ENCODE data around the gene WNT9B. TPM values are rescaled to one million over a fixed set of nuclear protein-coding genes. Genes with fewer than 3 reads are reported as not detected.

Gene WNT9B
- total RNA-seq, 3 donors from 2014 or later (not counting 1 experiment from before 2014, with no cell fraction given) = not detected

- Mint-ChIP-seq H3K36me3 (no peaks in the 10 kb centered on the region), H3K4me1 (no peaks in the 10 kb centered on the region), H3K4me3 (no peak overlapping the region), H3K9me3 (no peaks in the 10 kb centered on the region), H3K27ac (no peak overlapping the region), H3K27me3 (ENCODE audit: low read depth in 2 of 2) (peaks cover 0 to 2% of the 10 kb centered on the region in 2 donors)
- TF ChIP-seq, protein P1, sequence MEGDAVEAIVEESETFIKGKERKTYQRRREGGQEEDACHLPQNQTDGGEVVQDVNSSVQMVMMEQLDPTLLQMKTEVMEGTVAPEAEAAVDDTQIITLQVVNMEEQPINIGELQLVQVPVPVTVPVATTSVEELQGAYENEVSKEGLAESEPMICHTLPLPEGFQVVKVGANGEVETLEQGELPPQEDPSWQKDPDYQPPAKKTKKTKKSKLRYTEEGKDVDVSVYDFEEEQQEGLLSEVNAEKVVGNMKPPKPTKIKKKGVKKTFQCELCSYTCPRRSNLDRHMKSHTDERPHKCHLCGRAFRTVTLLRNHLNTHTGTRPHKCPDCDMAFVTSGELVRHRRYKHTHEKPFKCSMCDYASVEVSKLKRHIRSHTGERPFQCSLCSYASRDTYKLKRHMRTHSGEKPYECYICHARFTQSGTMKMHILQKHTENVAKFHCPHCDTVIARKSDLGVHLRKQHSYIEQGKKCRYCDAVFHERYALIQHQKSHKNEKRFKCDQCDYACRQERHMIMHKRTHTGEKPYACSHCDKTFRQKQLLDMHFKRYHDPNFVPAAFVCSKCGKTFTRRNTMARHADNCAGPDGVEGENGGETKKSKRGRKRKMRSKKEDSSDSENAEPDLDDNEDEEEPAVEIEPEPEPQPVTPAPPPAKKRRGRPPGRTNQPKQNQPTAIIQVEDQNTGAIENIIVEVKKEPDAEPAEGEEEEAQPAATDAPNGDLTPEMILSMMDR (IDR thresholded peaks at IDR 0.05) = no peak
- intact Hi-C loops (cut with micrococcal nuclease) = no loop called here
- no peak for DNase-seq
- no peaks in the 10 kb centered on the region for H3K36me3 ChIP-seq (ENCODE audit: control insufficient read depth, insufficient read depth, low read length)
- H3K27ac ChIP-seq (ENCODE audit: low read length) = no peak overlapping the region
- WGBS (ENCODE audit: insufficient coverage) = 47% methylated on average over 6 of the region's 6 CpGs
- H3K4me3 ChIP-seq (ENCODE audit: low read length) = no peak overlapping the region
- ATAC-seq = peak in 1 of 3 donors; percentile 42
- no peaks in the 10 kb centered on the region for H3K9me3 ChIP-seq (ENCODE audit: control insufficient read depth, insufficient read depth, low read length)
- peaks cover 6% of the 10 kb centered on the region for H3K4me1 ChIP-seq (ENCODE audit: control insufficient read depth, insufficient read depth, low read length)
- no peaks in the 10 kb centered on the region for H3K27me3 ChIP-seq (ENCODE audit: control insufficient read depth, insufficient read depth, low read length)
These were observed 26.1 kb downstream of the WNT9B start for GRCh38 chr17:46877466-46877865.

GRCh38 chr17:46878055-46878454 is 26.7 kb downstream of the WNT9B start:
- H3K27me3 Mint-ChIP-seq (ENCODE audit: low read depth in 2 of 2) = peaks cover 0 to 5% of the 10 kb centered on the region in 2 donors
- 53% methylated on average over 6 of the region's 6 CpGs for WGBS (ENCODE audit: insufficient coverage)
- H3K36me3 Mint-ChIP-seq = no peaks in the 10 kb centered on the region
- no peak overlapping the region for H3K27ac Mint-ChIP-seq
- no peak overlapping the region for H3K4me3 Mint-ChIP-seq
- Histone ChIP-seq H3K27me3 (ENCODE audit: control insufficient read depth, insufficient read depth, low read length) (no peaks in the 10 kb centered on the region), H3K9me3 (ENCODE audit: control insufficient read depth, insufficient read depth, low read length) (no peaks in the 10 kb centered on the region), H3K4me3 (ENCODE audit: low read length) (no peak overlapping the region), H3K27ac (ENCODE audit: low read length) (no peak overlapping the region), H3K36me3 (ENCODE audit: control insufficient read depth, insufficient read depth, low read length) (no peaks in the 10 kb centered on the region), H3K4me1 (ENCODE audit: control insufficient read depth, insufficient read depth, low read length) (peaks cover 6% of the 10 kb centered on the region)
- intact Hi-C loops (cut with micrococcal nuclease) = no loop called here
- H3K9me3 Mint-ChIP-seq = no peaks in the 10 kb centered on the region
- ATAC-seq (no peak), DNase-seq (no peak)
- H3K4me1 Mint-ChIP-seq = no peaks in the 10 kb centered on the region
- TF ChIP-seq, protein P1 (IDR thresholded peaks at IDR 0.05) = no peak

GRCh38 chr17:46879101-46879500 is 27.7 kb downstream of the WNT9B start:
- intact Hi-C loops (cut with micrococcal nuclease) = no loop called here
- 81% methylated on average over 6 of the region's 7 CpGs for WGBS (ENCODE audit: insufficient coverage)
- no peak overlapping the region for H3K27ac ChIP-seq (ENCODE audit: low read length)

DNA sequence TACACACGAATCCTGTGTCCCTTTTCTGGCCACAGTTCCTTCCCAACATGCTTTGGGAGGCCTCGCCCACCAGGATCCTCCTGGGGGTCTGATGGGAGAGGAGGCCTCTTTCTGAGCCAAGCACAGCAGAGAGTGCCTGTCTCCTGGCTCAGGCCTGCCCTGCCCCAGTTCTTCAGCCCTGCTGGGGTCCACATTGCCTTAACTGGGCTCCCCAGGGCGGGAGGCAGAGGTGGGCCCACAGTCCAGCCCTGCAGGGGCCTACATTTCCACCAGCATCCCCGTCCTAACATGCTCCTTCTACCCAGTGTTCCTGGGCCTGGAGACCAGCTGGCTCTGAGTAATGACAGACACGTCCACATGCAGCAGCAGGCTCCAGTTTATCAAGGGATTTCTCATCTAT is 29.6 kb downstream of the WNT9B start:
- no peak for DNase-seq

More at GRCh38 chr17:46879101-46879500, 27.7 kb downstream of the WNT9B start:
- Histone ChIP-seq H3K4me1 (ENCODE audit: control insufficient read depth, insufficient read depth, low read length) (peaks cover 6% of the 10 kb centered on the region), H3K9me3 (ENCODE audit: control insufficient read depth, insufficient read depth, low read length) (no peaks in the 10 kb centered on the region), H3K36me3 (ENCODE audit: control insufficient read depth, insufficient read depth, low read length) (no peaks in the 10 kb centered on the region), H3K4me3 (ENCODE audit: low read length) (no peak overlapping the region), H3K27me3 (ENCODE audit: control insufficient read depth, insufficient read depth, low read length) (no peaks in the 10 kb centered on the region)
- Mint-ChIP-seq H3K9me3 (no peaks in the 10 kb centered on the region), H3K4me1 (no peaks in the 10 kb centered on the region), H3K27ac (no peak overlapping the region), H3K4me3 (no peak overlapping the region), H3K27me3 (ENCODE audit: low read depth in 2 of 2) (peaks cover 0 to 3% of the 10 kb centered on the region in 2 donors), H3K36me3 (no peaks in the 10 kb centered on the region)
- TF ChIP-seq, protein P1 (IDR thresholded peaks at IDR 0.05) = no peak
- no peak for ATAC-seq
- no peak for DNase-seq

More for the DNA sequence above, 29.6 kb downstream of the WNT9B start:
- H3K27me3 ChIP-seq (ENCODE audit: control insufficient read depth, insufficient read depth, low read length) = no peaks in the 10 kb centered on the region
- H3K27ac Mint-ChIP-seq = no peak overlapping the region
- H3K36me3 ChIP-seq (ENCODE audit: control insufficient read depth, insufficient read depth, low read length) = no peaks in the 10 kb centered on the region
- H3K4me3 Mint-ChIP-seq = no peak overlapping the region
- ATAC-seq = no peak
- intact Hi-C loops (cut with micrococcal nuclease) = no loop called here
- no peaks in the 10 kb centered on the region for H3K9me3 ChIP-seq (ENCODE audit: control insufficient read depth, insufficient read depth, low read length)
- H3K4me1 Mint-ChIP-seq = no peaks in the 10 kb centered on the region
- H3K4me1 ChIP-seq (ENCODE audit: control insufficient read depth, insufficient read depth, low read length) = peaks cover 6% of the 10 kb centered on the region
- H3K36me3 Mint-ChIP-seq = no peaks in the 10 kb centered on the region
- WGBS (ENCODE audit: insufficient coverage) = 76% methylated on average over 5 of the region's 5 CpGs
- TF ChIP-seq, protein P1 (IDR thresholded peaks at IDR 0.05) = no peak
- H3K27ac ChIP-seq (ENCODE audit: low read length) = no peak overlapping the region
- H3K9me3 Mint-ChIP-seq = no peaks in the 10 kb centered on the region
- peaks cover 0 to 12% of the 10 kb centered on the region in 2 donors for H3K27me3 Mint-ChIP-seq (ENCODE audit: low read depth in 2 of 2)
- no peak overlapping the region for H3K4me3 ChIP-seq (ENCODE audit: low read length)

Data from natural killer cell (primary cell).